Epidermal melanocyte (primary cell): ENCODE results near the gene IRX4.
"Not testable (repeated sequence)": the region's sequence is repeated elsewhere in the genome, so short reads cannot be mapped to it uniquely, and the experiment has no call there.

Source experiments
- DNase-seq: peaks from one replicate; pipeline ENCODE4 v3.0.0; 2011; ENCODE audit warnings: low spot score; ENCODE audit not compliant: insufficient read length

The IRX4 gene

DNA sequence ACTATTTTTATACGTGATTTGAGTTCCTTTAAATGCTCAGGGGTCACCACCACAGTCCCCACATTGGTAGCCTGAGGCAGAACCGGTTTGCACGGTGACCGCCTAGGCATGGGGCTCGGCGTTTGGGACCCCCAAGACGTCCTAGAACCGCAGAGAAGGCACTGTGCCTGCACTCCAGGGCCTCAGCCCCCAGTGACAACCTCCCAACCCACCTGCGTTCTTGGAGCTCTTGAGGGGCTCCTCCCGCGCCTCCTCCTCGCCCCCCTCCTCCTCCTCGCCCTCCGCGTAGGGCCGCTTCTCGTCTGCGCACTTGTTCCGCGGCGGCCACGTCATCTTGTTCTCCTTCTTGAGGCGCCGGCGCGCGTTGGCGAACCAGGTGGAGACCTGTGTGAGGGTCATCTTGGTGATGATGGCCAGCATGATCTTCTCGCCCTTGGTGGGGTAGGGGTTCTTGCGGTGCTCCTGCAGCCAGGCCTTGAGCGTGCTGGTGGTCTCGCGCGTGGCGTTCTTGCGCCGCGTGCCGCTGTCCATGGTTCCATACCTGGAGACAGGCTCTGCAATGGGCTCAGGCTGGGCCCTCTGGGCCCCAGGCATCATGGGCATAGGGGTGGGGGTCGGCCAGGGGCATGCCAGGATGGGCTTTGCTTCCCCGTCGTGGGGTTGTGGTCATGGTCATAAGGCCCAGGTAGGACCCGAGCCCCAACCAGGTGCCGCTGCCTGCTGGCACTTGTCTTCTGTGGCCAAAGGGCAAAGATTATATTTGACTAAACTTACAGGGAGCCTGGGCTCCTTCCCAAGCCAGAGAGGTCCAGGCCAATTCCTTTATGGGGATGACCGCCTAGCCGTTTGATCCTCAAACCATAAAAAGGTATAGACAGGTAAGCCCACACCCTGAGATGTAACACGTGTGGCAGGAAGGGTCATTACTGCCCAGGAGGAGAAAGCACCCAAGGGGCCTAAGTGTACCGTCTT lies 3.1 kb downstream of the IRX4 start:
- no peak for DNase-seq

- no peak for DNase-seq
These were observed 4.5 kb downstream of the IRX4 start for GRCh38 chr5:1878050-1878849.

GRCh38 chr5:1877103-1878049 lies 5.3 kb downstream of the IRX4 start:
- DNase-seq, result no peak

DNA sequence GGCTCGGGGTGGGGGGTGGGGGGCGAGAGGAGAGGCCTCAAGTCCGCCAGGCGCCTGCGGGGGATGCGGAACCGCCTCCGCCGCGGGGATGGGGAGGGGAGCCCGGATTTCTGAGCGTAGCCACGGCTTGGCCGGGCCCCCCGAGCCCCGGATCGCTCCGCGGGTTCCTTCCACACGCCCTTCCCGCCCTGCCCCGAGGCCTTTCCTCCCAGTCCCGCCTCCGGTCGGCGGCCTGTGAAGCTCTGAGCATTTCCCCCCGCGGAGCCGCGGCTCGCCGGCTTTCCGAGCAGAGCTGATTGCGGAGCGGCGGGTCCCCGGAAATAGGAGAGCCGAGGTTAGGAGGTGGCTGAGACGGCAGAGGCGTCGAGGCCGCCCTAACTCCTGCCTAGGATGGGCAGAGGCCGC lies 6.1 kb downstream of the IRX4 start:
- DNase-seq, result no peak

- no peak for DNase-seq
These were observed 6.7 kb downstream of the IRX4 start for GRCh38 chr5:1875843-1876659.

- DNase-seq, result no peak
These were observed 7.4 kb downstream of the IRX4 start for GRCh38 chr5:1875281-1875842.

GRCh38 chr5:1874771-1875220 lies 7.9 kb downstream of the IRX4 start:
- no peak for DNase-seq

DNA sequence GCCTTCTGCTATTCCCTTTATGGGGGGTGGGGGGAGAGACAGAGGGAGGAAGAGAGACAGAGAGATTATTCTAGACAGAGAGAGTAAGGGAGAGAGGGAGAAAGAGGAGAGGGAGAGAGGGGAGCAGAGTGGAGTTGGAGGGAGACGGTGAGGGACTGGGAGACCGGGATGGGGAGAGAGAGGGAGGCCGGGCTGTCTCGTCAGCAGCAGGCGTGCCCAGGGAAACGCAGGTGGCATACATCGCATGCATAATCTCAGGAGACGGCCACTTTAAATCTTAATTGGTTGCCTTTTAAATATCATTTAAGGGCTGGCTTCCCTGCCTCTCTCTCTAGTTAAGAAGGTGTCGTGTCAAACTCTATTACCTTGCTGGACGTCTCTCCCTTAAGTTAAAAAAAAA lies 8.4 kb downstream of the IRX4 start:
- DNase-seq, result no peak

- no peak for DNase-seq
These were observed 9.3 kb downstream of the IRX4 start for GRCh38 chr5:1873243-1873959.

- DNase-seq, result no peak
These were observed 11.3 kb downstream of the IRX4 start for GRCh38 chr5:1871441-1871840.

DNA sequence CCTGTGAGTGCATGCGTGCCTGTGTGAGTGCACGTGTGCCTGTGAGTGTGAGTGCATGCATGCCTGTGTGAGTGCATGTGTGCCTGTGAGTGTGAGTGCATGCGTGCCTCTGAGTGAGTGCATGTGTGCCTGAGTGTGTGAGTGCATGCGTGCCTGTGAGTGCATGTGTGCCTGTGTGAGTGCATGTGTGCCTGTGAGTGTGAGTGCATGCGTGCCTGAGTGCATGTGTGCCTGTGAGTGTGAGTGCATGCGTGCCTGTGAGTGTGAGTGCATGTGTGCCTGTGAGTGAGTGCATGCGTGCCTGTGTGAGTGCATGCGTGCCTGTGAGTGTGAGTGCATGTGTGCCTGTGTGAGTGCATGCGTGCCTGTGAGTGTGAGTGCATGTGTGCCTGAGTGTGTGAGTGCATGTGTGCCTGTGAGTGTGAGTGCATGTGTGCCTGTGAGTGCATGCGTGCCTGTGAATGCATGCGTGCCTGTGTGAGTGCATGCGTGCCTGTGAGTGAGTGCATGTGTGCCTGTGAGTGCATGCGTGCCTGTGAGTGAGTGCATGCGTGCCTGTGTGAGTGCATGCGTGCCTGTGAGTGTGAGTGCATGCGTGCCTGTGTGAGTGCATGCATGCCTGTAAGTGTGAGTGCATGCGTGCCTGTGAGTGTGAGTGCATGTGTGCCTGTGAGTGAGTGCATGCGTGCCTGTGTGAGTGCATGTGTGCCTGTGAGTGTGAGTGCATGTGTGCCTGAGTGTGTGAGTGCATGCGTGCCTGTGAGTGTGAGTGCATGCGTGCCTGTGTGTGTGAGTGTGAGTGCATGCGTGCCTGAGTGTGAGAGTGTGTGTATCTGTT lies 12.1 kb downstream of the IRX4 start:
- not testable (repeated sequence) for DNase-seq

DNA sequence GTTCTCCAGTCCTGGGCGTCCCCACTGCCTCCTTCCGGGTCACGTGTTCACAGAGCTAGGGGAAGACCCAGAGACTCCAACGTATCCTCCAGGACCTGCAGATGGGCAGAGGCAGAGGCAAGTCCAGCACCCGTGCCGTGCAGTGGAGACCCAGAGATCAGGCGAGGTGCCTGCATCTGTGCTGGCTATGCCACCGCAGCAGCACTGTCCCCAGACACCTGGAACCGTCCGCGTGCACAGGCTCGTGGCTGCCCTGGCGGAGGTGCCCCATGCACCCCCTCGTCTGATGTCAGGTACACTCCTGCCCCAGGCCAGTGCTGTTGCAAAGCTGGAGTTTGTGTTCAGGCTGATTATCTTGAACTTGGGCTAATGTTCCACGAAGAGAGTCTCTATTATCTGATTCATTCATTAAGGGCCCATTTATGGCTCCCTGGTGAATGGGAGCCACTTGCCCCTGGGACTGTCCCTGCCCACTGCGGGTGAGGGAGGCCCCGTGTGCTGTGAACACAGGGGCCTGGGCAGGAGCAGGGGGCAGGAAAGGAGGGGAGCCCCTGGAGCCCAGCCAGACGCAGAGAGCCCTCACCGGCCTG lies 13.7 kb downstream of the IRX4 start:
- no peak for DNase-seq

- no peak for DNase-seq
These were observed 14.9 kb downstream of the IRX4 start for GRCh38 chr5:1867815-1868143.

DNA sequence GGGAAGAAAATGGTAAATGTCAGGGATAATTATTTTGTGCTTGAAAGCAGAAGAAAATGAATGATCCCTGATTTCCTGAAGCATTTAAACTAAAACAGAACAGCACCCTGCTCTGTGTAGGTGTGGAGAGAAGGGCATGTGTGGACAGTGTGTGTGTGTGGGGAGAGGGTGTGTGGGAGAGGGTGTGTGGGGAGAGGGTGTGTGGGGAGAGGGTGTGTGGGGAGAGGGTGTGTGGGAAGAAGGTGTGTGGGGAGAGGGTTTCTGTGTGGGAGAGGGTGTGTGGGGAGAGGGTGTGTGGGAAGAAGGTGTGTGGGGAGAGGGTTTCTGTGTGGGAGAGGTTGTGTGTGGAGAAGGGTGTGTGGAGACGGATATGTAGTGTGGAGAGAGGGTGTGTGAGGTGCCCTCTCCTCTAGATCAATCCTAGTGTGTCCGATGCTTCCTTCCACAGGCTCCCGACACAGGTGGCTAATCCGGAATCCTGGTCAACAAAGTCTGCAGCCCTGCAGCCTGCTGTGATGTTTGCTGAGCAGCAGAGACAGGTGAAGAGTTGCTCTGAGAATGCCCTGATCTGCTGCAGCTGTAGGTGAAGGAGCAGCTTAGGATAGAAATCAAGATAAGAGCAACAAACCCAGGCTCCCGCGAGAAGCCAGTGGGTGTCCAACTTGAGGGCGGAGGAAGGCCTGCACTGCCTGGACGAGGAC lies 15.5 kb downstream of the IRX4 start:
- DNase-seq, result no peak

GRCh38 chr5:1865948-1866347 lies 16.8 kb downstream of the IRX4 start:
- DNase-seq, result no peak

GRCh38 chr5:1865486-1865885 lies 17.2 kb downstream of the IRX4 start:
- DNase-seq, result no peak

GRCh38 chr5:1864896-1865440 lies 17.8 kb downstream of the IRX4 start:
- DNase-seq, result no peak
